ENCODE measurements around the gene KLHL2. TPM values are rescaled to one million over a fixed set of nuclear protein-coding genes. Genes with fewer than 3 reads are reported as not detected.

Gene KLHL2
- total RNA-seq, 2 experiments from 2014 or later: 27.9 to 33.8 TPM

GRCh38 chr4:165293927-165294649, 86.7 kb downstream of the KLHL2 start:
- Histone ChIP-seq H3K9me3 (ENCODE audit: low read length) (no peaks in the 10 kb centered on the region), H3K79me2 (ENCODE audit: insufficient read depth, low read depth, low read length) (no peaks in the 10 kb centered on the region; the same call in 1 of the 2 replicates), H4K20me1 (ENCODE audit: insufficient read depth, low read length) (no peaks in the 10 kb centered on the region; the same call in 1 of the 2 replicates), H3K4me1 (ENCODE audit: insufficient read depth, low read length, poor library complexity, severe bottlenecking) (peaks cover 43% of the 10 kb centered on the region), H3K27ac (ENCODE audit: low read depth, low read length, poor library complexity, severe bottlenecking) (peak overlapping the region; percentile 82), H3K9me2 (ENCODE audit: insufficient read depth, low read length) (no peaks in the 10 kb centered on the region), H3K4me3 (ENCODE audit: low read depth, low read length, poor library complexity, severe bottlenecking) (peak overlapping the region; percentile 46), H3K4me2 (ENCODE audit: low read length) (peak overlapping the region; percentile 83), H2AFZ (ENCODE audit: low read length) (peak overlapping the region; percentile 36; the same call in 1 of the 2 replicates), H3K36me3 (ENCODE audit: insufficient read depth, low read length) (peaks cover 18% of the 10 kb centered on the region; the same call in 1 of the 2 replicates)
- DNase-seq (ENCODE audit: low spot score): peak; percentile 21
- intact Hi-C loops (cut with micrococcal nuclease; ENCODE audit: unreplicated experiment): no loop called here
- ChIA-PET POLR2A (interaction anchor here (0.5 to 1.8 kb wide), 10 partner anchors 11 to 368 kb away, joined by 3 to 9 read pairs (median 3); partner anchors contain the start of gene MSMO1), CTCF (ENCODE audit: unreplicated experiment) (no interaction called here)
- TF ChIP-seq EZH2phosphoT487 (IDR thresholded peaks at IDR 0.05; ENCODE audit: borderline replicate concordance, low read depth, low read length): no peak
- TF ChIP-seq CTCF (conservative IDR thresholded peaks at IDR 0.05; ENCODE audit: low read length): no peak
- no TSS peak for BruUV-seq (replicated peaks)

GRCh38 chr4:165294907-165295306, 87.5 kb downstream of the KLHL2 start:
- H3K4me3 ChIP-seq (ENCODE audit: low read depth, low read length, poor library complexity, severe bottlenecking): peak overlapping the region; percentile 46
- no peak for TF ChIP-seq CTCF (conservative IDR thresholded peaks at IDR 0.05; ENCODE audit: low read length)
- no peak for TF ChIP-seq EZH2phosphoT487 (IDR thresholded peaks at IDR 0.05; ENCODE audit: borderline replicate concordance, low read depth, low read length)
- intact Hi-C loops (cut with micrococcal nuclease; ENCODE audit: unreplicated experiment): no loop called here
- H3K36me3 ChIP-seq (ENCODE audit: insufficient read depth, low read length): peaks cover 27% of the 10 kb centered on the region
- H3K4me1 ChIP-seq (ENCODE audit: insufficient read depth, low read length, poor library complexity, severe bottlenecking): peaks cover 43% of the 10 kb centered on the region
- POLR2A ChIA-PET: interaction anchor here (0.7 to 1.8 kb wide), 4 partner anchors 11 to 68 kb away, joined by 3 to 9 read pairs (median 5); partner anchors contain the start of gene MSMO1
- peak overlapping the region; percentile 83 for H3K4me2 ChIP-seq (ENCODE audit: low read length)
- CTCF ChIA-PET (ENCODE audit: unreplicated experiment): no interaction called here
- BruUV-seq (replicated peaks): no TSS peak
- H4K20me1 ChIP-seq (ENCODE audit: insufficient read depth, low read length): no peaks in the 10 kb centered on the region; the same call in 1 of the 2 replicates
- H3K9me3 ChIP-seq (ENCODE audit: low read length): no peaks in the 10 kb centered on the region
- H2AFZ ChIP-seq (ENCODE audit: low read length): peak overlapping the region; percentile 36; the same call in 1 of the 2 replicates
- peak; percentile 77 for DNase-seq (ENCODE audit: low spot score)
- no peaks in the 10 kb centered on the region for H3K9me2 ChIP-seq (ENCODE audit: insufficient read depth, low read length)
- H3K27ac ChIP-seq (ENCODE audit: low read depth, low read length, poor library complexity, severe bottlenecking): peak overlapping the region; percentile 82
- H3K79me2 ChIP-seq (ENCODE audit: insufficient read depth, low read depth, low read length): no peaks in the 10 kb centered on the region; the same call in 1 of the 2 replicates

- no peaks in the 10 kb centered on the region for H3K9me2 ChIP-seq (ENCODE audit: insufficient read depth, low read length)
- peaks cover 33% of the 10 kb centered on the region for H3K4me1 ChIP-seq (ENCODE audit: insufficient read depth, low read length, poor library complexity, severe bottlenecking)
- TF ChIP-seq CTCF (conservative IDR thresholded peaks at IDR 0.05; ENCODE audit: low read length) (no peak), EZH2phosphoT487 (IDR thresholded peaks at IDR 0.05; ENCODE audit: borderline replicate concordance, low read depth, low read length) (no peak)
- no peak overlapping the region for H3K4me2 ChIP-seq (ENCODE audit: low read length)
- no peaks in the 10 kb centered on the region for H3K79me2 ChIP-seq (ENCODE audit: insufficient read depth, low read depth, low read length)
- H2AFZ ChIP-seq (ENCODE audit: low read length): no peak overlapping the region
- H3K27ac ChIP-seq (ENCODE audit: low read depth, low read length, poor library complexity, severe bottlenecking): no peak overlapping the region
- H3K9me3 ChIP-seq (ENCODE audit: low read length): no peaks in the 10 kb centered on the region
- CTCF ChIA-PET (ENCODE audit: unreplicated experiment): no interaction called here
- H3K36me3 ChIP-seq (ENCODE audit: insufficient read depth, low read length): peaks cover 23% of the 10 kb centered on the region
- intact Hi-C loops (cut with micrococcal nuclease; ENCODE audit: unreplicated experiment): no loop called here
- H3K4me3 ChIP-seq (ENCODE audit: low read depth, low read length, poor library complexity, severe bottlenecking): no peak overlapping the region
- no TSS peak for BruUV-seq (replicated peaks)
- no peaks in the 10 kb centered on the region; the same call in 1 of the 2 replicates for H4K20me1 ChIP-seq (ENCODE audit: insufficient read depth, low read length)
- POLR2A ChIA-PET: interaction anchor here (0.6 to 1.9 kb wide), 4 partner anchors 9 to 18 kb away, joined by 3 to 4 read pairs (median 4); no protein-coding TSS in a partner anchor
- DNase-seq (ENCODE audit: low spot score): no peak
Measured at GRCh38 chr4:165297626-165298025, 90.3 kb downstream of the KLHL2 start.

Data from OCI-LY7 (cell line).